ENCODE results near the gene SNPH.

Gene SNPH

DNA sequence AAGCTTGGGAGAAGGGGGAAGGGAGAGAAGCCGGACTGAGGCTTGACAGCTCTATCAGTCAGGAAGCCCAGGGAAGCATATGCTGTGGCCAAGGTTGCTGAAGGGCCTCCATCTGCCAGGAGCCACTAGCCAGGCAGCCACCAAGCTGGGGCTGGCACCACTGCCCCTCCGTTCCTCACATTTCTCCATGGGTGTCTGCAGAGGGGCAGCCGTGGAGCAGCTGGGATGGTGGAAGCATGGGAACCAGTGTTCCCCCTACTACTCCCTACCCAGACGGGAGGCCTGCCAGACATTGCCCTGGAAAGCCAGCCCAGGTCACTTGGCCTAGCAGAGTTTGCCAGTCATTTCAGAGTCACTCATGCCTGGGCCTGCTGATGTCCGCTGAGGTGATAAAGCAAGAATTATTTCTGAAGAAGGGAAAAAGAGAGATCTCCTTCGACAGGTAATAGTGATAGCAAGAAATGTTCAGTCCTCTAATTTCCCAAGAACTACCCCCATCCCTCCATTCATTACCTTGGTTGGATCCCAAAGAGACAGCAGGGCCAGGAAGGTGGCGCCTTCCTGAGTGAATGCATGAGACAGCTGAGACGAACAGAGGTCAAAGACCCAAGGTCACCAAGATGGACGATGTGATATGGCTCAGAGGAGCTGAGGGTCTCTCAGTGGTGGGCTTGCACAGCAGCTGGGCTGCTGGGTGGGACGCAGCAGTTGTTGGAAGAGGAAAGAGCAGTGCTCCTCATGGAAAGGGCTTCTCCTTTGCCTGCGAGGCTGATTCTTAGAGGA lies 21.9 kb downstream of the SNPH start:
- DNase-seq = no peak

DNA sequence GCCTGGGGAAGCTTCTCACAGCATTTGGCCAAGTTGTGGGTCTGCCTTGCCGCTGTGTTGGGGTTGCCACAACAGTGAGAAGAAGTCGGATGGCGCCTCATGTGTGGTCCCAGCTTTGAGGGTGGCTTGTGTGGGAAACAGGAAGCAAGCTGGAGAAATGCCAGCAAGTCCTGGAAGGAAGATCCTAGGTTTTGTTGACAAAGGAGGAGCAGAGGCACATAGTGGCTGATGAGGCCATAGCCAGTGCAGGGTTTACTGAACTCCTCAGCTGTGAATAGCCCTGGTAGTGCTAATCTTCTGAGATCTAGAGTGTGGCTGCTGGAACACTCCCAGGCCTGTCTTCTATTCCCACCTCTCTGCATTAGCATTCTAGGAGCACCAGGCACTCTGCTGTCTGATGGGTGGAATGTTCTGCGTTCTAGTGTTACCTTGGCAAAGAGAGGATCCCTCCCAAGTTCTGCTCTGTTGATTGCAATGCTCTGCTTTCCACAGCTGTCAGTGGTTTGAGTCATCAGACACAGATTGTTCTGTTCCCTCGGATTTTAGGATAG lies 25.2 kb downstream of the SNPH start:
- DNase-seq = no peak

DNA sequence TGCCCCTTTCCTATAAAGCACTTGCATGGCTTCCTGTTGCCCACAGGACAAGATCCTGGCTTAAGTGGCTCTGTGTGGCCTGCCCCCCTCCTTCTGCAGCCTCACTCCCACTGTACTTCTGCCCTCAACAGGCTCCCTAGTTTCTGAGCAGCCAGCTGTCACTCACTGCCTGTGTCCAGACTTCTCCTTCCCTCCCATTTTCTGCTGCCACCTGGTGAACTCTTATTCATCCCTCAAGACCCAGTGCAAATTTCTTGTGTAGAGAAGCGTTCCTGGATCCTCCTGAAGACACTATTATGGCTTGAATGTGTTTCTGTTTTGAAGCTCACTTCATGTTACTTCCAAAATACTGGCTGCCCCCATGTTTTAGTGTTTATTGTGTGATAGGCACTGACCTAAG lies 26.5 kb downstream of the SNPH start:
- DNase-seq = no peak

DNA sequence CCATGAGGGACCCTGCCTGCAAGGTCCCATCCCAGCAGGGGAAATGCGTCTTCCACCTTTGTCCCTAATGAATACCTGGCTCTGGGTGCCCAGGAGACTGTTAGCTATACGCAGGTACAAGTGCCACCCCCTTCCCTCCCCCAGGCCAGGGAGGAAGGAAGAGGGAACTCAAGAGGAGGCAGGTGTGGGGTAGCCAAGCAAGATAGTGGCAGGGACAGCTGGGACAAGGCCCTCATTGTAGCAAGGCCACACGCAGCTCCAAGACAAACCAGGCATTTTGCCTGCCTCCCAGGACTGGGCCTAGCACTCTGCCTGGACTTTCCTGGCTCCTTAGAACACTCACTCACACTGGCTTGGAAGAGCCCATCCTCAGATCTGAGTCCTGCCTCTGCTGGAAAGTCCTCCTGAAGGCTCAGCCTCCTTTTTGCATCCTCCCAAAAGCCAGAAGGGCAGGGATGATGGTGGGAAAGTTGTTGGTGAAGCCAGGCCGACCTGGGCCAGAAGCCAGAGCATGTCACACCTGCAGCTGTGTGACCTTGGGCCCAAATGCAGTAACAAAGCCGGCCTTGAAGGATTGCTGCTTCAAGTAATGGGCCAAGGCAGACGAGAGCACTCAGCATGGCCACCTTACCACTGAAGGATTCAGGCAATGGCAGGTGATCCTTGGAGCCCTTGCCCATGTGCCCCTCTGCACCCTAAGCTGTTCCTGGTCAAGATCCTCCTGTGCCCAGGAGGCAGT lies 27.7 kb downstream of the SNPH start:
- DNase-seq = no peak

DNA sequence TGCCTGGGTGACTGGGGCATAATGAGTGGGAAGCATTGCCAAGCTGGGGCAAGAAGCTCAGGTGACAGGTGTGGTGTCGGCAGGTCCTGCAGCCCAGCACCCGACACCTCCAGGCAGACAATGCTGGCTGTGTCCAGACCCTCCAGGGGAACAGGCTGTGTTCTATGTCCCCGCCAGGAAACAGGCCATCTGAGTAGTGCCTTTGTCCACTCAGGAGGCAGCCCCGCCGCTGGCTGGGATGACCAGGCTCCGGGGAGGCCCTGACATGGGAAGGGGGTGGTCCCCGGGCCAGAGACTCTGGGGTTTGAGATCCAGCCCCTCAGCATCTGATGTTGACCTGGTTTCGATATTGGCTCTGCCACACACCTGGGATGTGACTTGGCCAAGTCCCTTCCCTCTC lies 28.4 kb downstream of the SNPH start:
- no peak for DNase-seq

DNA sequence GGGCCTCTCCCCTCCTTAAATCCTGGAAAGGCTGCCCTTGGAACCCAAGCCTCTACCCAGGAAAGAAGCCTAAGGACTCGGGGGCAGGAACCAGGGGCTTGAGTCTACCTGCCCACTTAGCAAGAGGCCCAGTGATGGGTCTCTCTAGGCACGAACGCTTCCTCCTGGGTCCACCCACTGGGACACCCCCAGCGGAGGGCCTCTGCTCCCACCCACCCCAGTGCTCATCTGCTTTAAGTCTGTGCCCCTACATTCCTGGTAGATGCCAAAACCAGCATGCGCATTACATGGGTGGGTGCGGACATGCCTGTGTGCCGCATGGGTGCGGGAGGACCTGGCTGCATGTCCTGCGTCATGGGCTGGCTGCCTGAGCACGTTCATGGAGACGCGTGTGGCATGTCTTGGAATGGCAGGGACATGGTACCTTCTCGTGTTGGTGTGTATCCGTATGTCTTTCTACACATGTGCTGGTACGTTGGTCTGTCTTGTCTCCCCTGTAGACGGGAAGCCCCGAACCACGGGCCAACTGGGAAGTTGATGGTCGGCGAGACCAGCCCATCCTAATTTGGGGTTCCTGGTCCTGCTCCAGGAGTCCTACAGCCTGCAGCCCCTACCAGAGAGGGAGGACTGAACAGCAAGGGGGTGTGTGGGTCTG lies 29.3 kb downstream of the SNPH start:
- DNase-seq = no peak

DNA sequence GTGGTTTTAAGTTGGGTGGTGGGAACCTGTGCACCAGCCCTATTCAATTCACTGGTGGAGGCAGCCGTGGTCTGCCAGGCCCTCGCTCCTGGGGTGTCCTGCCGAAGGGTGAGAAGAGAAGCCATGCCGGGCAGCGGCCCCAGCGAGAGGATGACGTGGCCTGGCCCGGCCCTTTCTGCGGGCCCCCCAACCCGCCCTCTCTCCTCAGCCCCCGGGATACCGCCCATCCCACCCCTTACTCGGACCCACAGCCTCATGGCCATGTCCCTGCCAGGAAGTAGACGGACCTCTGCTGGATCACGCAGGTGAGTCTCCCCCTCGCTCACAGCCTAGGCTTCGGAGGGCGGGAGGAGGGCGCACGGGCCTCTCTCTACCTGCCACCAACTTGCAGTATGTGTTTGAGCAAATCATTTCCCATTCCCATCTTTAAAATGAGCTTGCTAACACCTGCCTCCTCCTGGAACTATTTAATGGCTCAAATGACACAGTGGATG lies 30.1 kb downstream of the SNPH start:
- no peak for DNase-seq

DNA sequence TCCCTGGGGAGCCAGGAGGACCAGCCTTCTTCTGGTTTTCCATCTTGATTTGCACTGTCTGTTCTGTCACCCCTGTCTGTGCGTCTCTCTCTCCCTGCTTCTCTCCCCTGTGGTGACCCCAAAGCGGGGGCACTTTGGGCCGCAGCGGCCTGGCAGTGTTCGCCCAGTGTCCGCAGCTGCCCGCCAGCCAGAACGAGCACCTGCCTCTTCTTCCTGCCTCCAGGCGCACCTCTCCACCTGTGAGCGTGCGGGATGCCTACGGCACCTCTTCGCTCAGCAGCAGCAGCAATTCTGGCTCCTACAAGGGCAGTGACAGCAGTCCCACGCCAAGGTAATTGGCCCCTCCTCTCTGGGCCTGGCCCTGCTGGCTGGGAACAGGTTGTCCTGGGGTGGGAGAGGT lies 30.8 kb downstream of the SNPH start:
- no peak for DNase-seq

DNA sequence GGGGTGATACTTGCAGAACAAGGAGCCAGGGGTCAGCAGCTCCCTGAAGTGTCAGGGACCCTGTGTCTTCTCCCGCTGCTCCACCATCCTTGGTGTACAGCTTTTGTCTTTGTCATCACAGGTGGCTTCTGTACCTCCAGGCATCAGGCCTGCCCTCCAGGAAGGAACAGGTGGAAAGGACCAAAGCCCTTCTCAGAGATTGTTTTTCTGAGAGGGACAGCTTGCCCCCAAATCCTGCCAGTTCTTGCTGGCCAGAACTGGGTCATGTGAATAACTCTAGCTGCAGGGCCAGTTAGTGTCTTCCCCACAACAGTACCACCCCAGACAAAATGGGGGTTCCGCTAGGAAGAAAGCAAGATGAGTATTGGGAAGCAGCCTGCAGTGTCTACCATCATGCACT lies 31.4 kb downstream of the SNPH start:
- no peak for DNase-seq

DNA sequence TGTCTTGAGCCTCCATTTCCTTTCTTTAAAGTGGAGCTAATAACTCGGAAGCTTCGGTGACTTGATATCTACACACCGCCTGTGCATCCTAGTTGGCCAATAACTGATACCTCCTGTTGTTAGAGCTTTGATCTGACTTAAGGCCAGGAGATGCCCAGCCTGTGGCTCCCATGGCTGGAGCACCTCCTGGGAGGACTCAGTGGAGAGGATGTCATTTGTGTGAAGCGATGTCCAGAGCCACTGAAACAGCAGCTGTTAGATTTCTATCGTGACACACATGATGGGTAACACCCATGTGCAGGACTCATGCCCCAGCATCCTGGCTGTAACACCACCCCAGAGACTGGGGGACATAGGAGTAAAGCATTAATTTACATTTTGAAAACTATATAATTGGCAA lies 32.1 kb downstream of the SNPH start:
- no peak for DNase-seq

DNA sequence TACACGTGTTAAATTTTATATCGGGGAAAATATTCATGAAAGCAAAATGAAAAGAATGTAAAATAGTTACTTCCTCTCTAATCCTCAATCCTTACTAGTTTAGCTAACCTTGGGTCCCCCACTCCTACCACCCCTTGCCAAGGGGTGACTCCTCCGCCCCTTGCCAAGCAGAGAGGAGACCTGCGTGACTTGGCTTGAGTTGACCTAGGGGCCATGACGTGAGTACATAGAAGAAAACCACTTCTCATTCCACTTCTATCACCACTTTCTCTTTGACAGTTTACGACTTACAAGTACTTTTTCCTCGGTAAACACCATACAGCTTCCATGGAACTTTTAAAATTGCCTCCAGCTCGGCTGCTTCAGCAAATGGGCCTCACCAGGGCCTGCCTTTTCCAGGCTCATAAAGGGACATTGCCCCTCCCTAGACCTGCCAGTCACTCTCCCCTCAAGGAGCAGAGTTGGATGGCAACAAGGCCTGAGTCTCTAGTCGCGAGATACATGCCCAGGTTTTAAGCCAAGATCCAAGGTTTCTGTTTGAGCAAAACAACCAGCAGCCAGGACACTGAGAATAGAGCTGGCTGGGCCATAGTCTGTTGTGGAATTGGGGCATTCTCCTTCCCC lies 32.9 kb downstream of the SNPH start:
- no peak for DNase-seq

DNA sequence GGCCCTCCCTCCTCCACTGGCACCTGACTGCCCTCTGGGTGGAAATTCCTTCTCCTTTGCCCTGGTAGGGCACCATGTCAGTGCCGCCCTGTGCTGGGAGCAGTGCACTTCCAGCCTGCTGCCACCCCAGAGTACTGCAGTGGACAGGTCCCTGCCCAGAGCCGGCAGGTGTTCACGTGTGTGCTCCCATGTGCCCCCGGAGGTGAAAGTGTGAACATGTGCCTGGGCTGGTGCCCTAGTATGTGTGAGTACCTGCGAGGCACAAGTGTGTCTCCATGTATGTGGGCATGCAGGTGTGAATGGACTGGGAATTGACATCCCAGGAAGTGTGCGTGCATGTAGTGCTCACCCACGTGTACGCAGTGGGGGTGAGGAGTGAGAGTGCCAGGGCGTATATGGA lies 33.4 kb downstream of the SNPH start:
- DNase-seq = no peak

DNA sequence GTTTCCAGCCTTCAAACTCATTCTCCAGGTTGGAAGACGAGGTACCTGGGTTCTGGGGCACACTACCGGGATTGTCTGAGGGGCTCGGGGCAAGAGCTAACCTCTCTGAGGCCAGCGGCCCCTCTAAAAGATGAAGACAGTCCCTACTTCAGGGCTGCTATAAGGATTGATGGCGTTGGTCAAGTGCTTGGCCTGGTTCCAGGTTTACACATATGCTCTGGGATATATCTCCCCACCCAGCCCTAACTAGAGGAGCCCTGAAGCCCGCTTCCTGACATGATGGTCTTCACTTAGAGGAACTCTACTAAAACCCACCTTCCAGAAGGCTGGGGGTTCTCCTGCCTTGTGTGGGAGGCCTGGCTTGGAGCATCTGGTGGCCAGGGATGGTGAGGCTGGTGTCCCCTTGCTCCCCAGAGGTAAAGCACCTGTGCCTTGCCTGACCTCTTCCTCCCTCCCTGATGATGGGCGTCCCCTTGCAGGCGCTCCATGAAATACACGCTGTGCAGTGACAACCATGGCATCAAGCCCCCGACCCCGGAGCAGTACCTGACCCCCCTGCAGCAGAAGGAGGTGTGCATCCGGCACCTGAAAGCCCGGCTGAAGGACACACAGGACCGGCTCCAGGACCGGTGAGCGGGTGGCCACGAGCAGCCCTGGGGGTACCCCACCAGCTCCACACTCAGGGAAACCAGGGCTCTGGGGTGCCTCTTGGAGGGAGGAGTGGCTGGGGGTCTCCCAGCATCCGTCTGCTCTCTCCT lies 34.2 kb downstream of the SNPH start:
- no peak for DNase-seq

DNA sequence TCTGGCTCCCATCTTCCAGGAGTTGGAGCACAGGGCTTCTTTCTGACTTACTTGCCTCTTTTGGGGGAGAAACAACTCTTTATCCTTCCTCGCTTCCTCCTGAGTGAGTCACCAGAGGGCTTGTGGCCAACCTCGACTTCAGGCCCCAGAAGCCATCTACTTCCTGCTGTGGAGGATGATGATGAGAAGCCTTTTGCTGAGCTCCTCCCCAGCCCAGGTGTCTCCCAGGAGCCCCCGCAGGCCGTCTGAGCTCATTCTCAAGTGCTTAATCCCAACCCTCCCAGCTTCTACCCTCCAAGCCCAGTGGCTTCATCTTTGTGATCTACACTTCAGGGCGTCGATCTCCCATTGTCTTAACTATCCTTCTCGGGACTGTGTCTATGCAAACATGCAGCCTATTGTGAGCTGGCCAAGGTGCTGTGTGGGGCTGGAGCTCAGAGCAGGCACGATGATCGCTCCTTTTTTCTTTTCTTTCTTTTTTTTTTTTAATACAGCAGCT lies 35.0 kb downstream of the SNPH start:
- peak; percentile 54 for DNase-seq

DNA sequence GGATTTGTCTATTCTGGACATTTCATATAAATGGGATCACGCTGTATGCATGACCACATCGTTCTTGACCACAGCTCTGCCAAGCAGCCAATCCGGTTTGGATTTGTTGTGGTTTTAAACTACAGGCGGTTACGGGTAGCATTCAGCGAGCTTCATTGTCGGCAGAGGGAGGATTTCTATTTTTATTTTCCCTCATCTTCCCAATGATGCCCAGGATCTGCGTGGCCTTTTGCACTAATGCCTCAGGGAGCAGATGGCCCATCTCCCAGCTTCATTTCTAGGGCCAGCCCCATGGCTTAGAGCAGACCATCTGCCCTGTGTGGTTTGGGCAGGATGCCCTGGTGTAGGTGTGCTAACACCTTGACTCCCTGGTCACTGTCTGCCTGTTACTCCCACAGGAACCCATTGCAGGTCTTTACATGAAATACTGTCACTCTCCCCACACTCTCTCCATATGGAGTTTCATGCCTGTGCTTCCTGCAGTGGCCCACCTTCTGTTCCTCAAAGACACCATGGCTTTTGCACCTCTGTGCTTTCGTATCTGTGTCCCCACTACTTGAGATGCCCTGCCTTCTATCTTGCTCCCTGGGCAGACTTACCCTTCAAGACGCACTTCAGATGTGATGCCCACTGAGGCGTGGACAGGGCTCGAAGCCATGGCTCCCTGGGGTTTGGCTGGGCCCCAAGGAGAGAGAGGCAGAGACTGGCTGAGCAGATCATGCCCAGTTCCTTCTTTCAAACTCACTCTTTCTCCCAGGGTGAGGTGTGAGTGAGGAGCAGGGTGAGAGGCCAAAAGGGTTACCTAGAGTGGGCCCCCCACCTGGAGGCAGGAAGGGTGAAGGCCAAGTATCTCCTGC lies 36.8 kb downstream of the SNPH start:
- DNase-seq = no peak

DNA sequence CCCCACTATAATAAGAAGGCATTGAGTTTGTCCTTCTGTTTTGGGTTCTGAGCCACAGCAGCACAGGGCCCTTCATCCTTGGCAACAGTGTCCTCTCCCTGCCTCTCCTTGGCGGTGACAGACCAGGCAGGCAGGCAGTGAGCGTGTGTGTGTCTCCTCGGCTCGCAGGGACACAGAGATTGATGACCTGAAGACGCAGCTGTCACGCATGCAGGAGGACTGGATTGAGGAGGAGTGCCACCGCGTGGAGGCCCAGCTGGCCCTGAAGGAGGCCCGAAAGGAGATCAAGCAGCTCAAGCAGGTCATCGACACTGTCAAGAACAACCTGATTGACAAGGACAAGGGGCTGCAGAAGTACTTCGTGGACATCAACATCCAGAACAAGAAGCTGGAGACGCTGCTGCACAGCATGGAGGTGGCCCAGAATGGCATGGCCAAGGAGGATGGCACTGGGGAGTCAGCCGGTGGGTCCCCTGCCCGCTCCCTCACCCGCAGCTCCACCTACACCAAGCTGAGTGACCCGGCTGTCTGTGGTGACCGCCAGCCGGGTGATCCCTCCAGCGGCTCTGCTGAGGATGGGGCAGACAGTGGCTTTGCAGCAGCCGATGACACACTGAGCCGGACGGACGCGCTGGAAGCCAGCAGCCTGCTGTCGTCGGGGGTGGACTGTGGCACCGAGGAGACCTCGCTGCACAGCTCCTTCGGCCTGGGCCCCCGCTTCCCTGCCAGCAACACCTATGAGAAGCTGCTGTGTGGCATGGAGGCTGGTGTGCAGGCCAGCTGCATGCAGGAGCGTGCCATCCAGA lies 38.8 kb downstream of the SNPH start:
- no peak for DNase-seq

DNA sequence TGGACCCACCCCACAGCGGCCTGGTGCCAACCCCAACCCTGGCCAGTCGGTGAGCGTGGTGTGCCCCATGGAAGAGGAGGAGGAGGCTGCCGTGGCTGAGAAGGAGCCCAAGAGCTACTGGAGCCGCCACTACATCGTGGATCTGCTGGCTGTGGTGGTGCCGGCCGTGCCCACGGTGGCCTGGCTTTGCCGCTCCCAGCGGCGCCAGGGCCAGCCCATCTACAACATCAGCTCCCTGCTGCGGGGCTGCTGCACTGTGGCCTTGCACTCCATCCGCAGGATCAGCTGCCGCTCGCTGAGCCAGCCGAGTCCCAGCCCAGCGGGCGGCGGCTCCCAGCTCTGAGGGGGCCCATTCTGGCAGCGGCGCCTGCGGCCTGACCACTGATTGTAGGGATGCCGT lies 39.6 kb downstream of the SNPH start:
- no peak for DNase-seq

DNA sequence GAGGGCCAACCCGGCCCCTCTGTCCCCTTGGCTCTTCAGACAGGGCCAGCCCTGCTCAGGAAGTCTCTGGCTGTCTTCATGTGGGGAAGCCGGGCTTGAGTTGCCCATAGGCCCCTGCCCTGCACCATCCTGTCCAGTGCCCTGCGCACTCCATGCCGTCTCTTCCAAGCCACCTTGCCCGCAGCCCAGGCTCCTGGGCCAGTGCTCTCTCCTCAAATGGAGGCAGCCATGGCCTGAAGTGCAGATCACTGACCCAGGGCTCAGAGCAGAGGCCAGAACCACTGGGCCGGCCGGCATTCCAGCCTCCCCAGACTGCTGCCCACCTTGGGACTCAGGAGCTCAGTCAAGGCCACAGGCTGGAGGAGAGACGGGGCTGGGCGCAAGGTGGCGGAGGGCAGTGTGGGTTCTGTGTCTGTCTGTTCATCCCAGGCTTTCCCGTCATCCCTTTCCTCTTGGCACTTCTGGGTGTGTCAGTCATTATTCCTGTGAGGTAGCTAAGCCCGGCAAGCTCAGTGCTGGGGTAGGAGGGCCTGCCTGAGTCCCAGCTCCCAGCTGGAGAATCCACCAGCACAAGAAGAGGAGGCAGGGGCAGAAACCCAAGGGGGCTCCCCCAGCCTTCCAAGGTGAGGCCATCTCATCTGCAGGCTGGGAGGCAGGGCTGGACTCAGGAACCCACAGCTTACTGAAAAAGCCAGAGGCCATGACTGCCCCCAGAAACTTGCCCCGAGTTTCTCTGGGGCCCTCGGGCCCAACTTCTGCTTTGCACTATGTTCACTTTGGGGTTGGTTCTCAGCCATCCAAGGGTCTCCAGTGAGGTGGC lies 40.4 kb downstream of the SNPH start:
- DNase-seq = no peak

DNA sequence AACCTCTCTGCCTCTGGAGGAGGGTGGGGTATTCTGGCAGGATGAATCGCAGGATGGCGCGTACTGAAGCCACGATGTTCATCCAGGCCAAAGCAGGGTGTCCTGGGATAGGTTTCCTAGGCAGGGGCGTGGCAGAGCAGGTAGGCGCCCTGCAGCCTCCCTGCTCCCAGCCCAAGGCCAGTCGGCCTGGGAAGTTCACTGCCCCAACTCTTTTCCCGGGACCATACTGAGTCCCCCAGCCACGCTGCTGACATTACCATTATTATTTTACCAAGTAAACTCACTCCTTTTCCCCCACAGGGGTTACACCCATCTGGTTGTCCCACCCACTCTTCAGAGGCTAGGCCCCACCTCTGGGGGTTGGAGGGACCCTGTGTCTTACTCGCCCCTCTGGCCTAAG lies 41.1 kb downstream of the SNPH start:
- no peak for DNase-seq

Data from CD4-positive, alpha-beta T cell treated with Interleukin-4 for 4 hours (primary cell).